Activated CD4-positive, CD25-positive, alpha-beta regulatory T cell treated with anti-CD3 and anti-CD28 coated beads, Interleukin-2, amount 50 U/mL, for 72 hours (primary cell): ENCODE measurements around the gene ADISSP.

Source experiments
- DNase-seq: peaks from one replicate; pipeline ENCODE4 v3.0.0; 2021

ADISSP gene

GRCh38 chr20:3767427-3768341 lies at the start of gene ADISSP:
Gene ADISSP (minus strand): TSS chr20:3767753. CDS start chr20:3760100, 7,653 bp downstream.
- peak; percentile 97 for DNase-seq

GRCh38 chr20:3815703-3816315 lies 48.3 kb upstream of the ADISSP start:
- DNase-seq: no peak

GRCh38 chr20:3814928-3815495 lies 47.5 kb upstream of the ADISSP start:
- DNase-seq: no peak

- no peak for DNase-seq
Measured at GRCh38 chr20:3813848-3814581, 46.5 kb upstream of the ADISSP start.

- DNase-seq: no peak
Measured at GRCh38 chr20:3812975-3813847, 45.7 kb upstream of the ADISSP start.

- no peak for DNase-seq
Measured at GRCh38 chr20:3812259-3812681, 44.7 kb upstream of the ADISSP start.

- peak; percentile 87 for DNase-seq
Measured at GRCh38 chr20:3811467-3812258, 44.1 kb upstream of the ADISSP start.

GRCh38 chr20:3808544-3808943 lies 41.0 kb upstream of the ADISSP start:
- no peak for DNase-seq

GRCh38 chr20:3804781-3805180 lies 37.2 kb upstream of the ADISSP start:
- no peak for DNase-seq

GRCh38 chr20:3804254-3804751 lies 36.8 kb upstream of the ADISSP start:
- no peak for DNase-seq

GRCh38 chr20:3803854-3804253 lies 36.3 kb upstream of the ADISSP start:
- no peak for DNase-seq

- no peak for DNase-seq
Measured at GRCh38 chr20:3803289-3803688, 35.7 kb upstream of the ADISSP start.

- no peak for DNase-seq
Measured at GRCh38 chr20:3802524-3803239, 35.1 kb upstream of the ADISSP start.

GRCh38 chr20:3801846-3802245 lies 34.3 kb upstream of the ADISSP start:
- DNase-seq: no peak

GRCh38 chr20:3801299-3801698 lies 33.7 kb upstream of the ADISSP start:
- DNase-seq: no peak

GRCh38 chr20:3800878-3801260 lies 33.3 kb upstream of the ADISSP start:
- no peak for DNase-seq

- no peak for DNase-seq
Measured at GRCh38 chr20:3800256-3800877, 32.8 kb upstream of the ADISSP start.

- no peak for DNase-seq
Measured at GRCh38 chr20:3798908-3799248, 31.3 kb upstream of the ADISSP start.

- no peak for DNase-seq
Measured at GRCh38 chr20:3798373-3798768, 30.8 kb upstream of the ADISSP start.
